ENCODE results near the gene KLHL17.

KLHL17 gene

GRCh38 chr1:918353-918752 lies 42.0 kb upstream of the KLHL17 start:
- Mint-ChIP-seq H3K36me3 (no peaks in the 10 kb centered on the region), H3K4me3 (no peak overlapping the region)

GRCh38 chr1:918843-919242 lies 41.5 kb upstream of the KLHL17 start:
- no peak for DNase-seq
- Mint-ChIP-seq H3K4me3 (no peak overlapping the region), H3K36me3 (no peaks in the 10 kb centered on the region), H3K27me3 (peaks cover 96% of the 10 kb centered on the region), H3K27ac (no peak overlapping the region), H3K4me1 (peaks cover 11% of the 10 kb centered on the region), H3K9me3 (no peaks in the 10 kb centered on the region)
- CTCF ChIA-PET: no interaction called here

More at GRCh38 chr1:918353-918752, 42.0 kb upstream of the KLHL17 start:
- H3K4me1 Mint-ChIP-seq: peaks cover 10% of the 10 kb centered on the region
- CTCF ChIA-PET: no interaction called here
- H3K27me3 Mint-ChIP-seq: peaks cover 97% of the 10 kb centered on the region
- H3K27ac Mint-ChIP-seq: no peak overlapping the region
- DNase-seq: no peak
- H3K9me3 Mint-ChIP-seq: no peaks in the 10 kb centered on the region

DNA sequence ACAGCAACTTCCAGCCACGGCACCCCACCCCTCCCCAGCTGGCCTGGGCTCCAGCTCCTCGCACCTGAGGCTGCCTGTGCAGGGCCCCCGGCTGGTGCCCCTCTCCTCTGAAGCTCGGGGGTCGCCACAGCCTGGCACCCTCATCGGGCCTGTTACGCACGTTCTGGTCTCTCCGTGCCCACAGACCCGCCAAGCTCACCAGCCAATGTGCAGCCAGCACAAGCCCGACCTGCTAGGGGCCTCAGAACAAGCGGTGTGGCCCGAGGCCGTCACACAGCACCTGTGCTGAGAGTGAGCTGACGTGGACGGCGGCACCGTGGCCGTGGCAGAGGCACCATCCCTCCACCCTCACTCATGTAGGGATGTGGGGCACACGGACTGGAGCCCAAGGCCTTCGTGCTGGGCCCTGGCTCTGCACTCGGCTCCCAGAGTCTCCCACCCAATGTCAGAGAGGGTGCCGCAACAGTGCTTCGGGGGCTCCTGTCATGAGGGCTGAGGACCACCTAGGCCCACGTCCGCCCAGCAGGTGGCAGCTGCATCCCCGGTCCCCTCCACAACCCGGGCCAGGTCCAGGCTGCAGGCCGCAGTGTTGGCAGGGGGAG lies 41.0 kb upstream of the KLHL17 start:
- Mint-ChIP-seq H3K4me1 (peaks cover 11% of the 10 kb centered on the region), H3K36me3 (no peaks in the 10 kb centered on the region), H3K27me3 (peaks cover 91% of the 10 kb centered on the region), H3K27ac (no peak overlapping the region), H3K9me3 (no peaks in the 10 kb centered on the region), H3K4me3 (no peak overlapping the region)
- no peak for DNase-seq
- CTCF ChIA-PET: no interaction called here

- H3K4me1 Mint-ChIP-seq: peaks cover 11% of the 10 kb centered on the region
- DNase-seq: no peak
- peaks cover 91% of the 10 kb centered on the region for H3K27me3 Mint-ChIP-seq
- no peak overlapping the region for H3K4me3 Mint-ChIP-seq
- no peaks in the 10 kb centered on the region for H3K9me3 Mint-ChIP-seq
- no peaks in the 10 kb centered on the region for H3K36me3 Mint-ChIP-seq
- H3K27ac Mint-ChIP-seq: no peak overlapping the region
- CTCF ChIA-PET: interaction anchor here (0.8 kb wide), 1 partner anchor 15 kb away, joined by 3 read pairs; no protein-coding TSS in a partner anchor
Observed at GRCh38 chr1:920010-920409, 40.4 kb upstream of the KLHL17 start.

- no peak for DNase-seq
- Mint-ChIP-seq H3K4me1 (peaks cover 11% of the 10 kb centered on the region), H3K27me3 (peaks cover 91% of the 10 kb centered on the region), H3K36me3 (no peaks in the 10 kb centered on the region), H3K4me3 (no peak overlapping the region), H3K9me3 (no peaks in the 10 kb centered on the region), H3K27ac (no peak overlapping the region)
- CTCF ChIA-PET: interaction anchor here (0.7 to 0.8 kb wide), 2 partner anchors 8 to 16 kb away, joined by 3 read pairs; no protein-coding TSS in a partner anchor
Observed at GRCh38 chr1:920521-920920, 39.9 kb upstream of the KLHL17 start.

DNA sequence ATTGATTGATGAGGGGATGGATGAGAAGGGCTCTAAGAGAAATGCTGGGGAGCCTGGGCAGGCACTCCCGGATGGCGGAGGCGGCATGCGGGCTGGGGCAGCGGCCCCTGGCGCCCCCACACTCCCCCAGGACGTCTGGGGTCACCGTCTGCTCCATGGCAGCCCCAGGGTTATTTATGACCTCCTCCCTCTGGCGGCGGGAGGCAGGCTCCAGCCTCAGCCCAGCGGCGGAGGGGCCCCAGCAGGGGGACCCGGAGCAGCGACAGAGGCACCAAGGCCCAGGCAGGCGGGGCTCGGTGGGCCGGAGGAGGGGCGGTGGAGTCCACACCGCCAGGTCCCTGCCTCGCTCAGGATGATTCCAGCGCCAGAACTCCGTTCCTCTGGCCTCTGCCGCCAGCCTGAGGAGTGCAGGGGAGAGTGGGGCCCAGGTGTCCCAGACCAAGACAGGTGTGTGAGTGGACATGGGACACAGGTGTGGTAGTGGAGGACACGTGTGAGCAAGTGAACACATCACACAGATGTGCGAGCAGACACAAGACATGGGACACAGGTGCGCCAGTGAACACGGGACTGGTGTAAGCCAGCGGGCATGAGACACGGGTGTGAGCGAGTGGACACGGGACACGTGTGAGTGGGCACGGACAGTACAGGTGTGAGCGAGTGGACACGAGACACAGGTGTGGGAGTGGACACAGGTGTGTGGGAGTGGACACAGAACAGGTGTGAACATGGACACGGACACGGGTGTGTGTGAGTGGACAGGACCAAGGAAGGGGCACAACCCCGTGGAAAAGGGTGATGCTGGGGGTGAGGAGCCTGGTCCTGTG lies 39.2 kb upstream of the KLHL17 start:
- peak; percentile 47 for DNase-seq
- no peak overlapping the region for H3K27ac Mint-ChIP-seq
- H3K36me3 Mint-ChIP-seq: no peaks in the 10 kb centered on the region
- peaks cover 91% of the 10 kb centered on the region for H3K27me3 Mint-ChIP-seq
- no peak overlapping the region for H3K4me3 Mint-ChIP-seq
- peaks cover 12% of the 10 kb centered on the region for H3K4me1 Mint-ChIP-seq
- no peaks in the 10 kb centered on the region for H3K9me3 Mint-ChIP-seq
- CTCF ChIA-PET: interaction anchor here (0.7 to 0.8 kb wide), 2 partner anchors 9 to 16 kb away, joined by 3 read pairs; no protein-coding TSS in a partner anchor

DNA sequence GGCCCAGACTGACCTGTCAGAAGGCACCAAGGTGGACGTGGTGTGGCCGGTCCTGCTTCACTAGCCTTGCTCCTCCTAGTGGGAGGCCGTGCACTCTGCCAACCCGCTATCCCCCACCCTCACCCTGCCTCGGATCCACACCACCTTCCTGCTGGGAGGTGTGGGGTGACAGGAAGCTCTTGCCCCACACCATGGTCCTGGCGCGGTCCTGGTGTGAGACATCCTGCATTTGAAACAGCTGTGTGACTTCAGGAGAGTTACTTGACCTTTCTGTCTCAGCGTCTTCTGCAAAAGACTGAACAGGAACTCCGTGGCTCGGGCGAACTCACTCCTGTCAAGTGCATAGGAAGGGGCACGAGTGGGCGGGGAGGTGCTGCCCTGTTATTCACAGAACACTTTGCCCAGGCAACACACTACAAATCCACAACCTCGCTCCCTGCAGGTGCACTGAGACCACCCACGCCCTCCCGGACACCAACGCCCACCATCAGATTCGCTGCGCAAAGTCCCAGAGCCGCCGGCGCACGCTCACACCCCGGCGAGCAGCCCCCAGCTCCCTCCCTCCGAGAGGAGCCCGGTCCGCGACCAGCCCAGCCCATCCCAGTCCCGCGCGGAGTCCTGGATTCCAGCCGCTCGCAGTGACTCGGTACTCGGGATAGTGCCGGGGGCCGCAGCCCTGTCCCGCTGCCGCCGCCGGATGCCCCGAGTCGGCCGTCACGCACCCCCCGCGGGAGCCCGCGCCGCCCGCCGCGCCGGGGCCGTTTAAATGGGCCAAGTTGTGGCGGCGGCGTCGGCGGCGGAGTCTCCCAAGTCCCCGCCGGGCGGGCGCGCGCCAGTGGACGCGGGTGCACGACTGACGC lies 37.0 kb upstream of the KLHL17 start, which contains the start of gene SAMD11:
TSS of gene SAMD11 (plus strand) at position 793 of the 860 bp plus-strand sequence. CDS start 509 bp downstream, outside the sequence.
- no peaks in the 10 kb centered on the region for H3K36me3 Mint-ChIP-seq
- peak within 1 kb of the TSS; percentile 60 for H3K4me3 Mint-ChIP-seq
- CTCF ChIA-PET: no interaction called here
- no peaks in the 10 kb centered on the region for H3K9me3 Mint-ChIP-seq
- DNase-seq: peak; percentile 60
- H3K4me1 Mint-ChIP-seq: peaks cover 14% of the 10 kb centered on the region
- H3K27ac Mint-ChIP-seq: peak within 1 kb of the TSS; percentile 52
- H3K27me3 Mint-ChIP-seq: peaks cover 94% of the 10 kb centered on the region

- no peak overlapping the region for H3K4me3 Mint-ChIP-seq
- H3K27ac Mint-ChIP-seq: no peak overlapping the region
- H3K27me3 Mint-ChIP-seq: peaks cover 94% of the 10 kb centered on the region
- no peak for DNase-seq
- CTCF ChIA-PET: no interaction called here
- no peaks in the 10 kb centered on the region for H3K9me3 Mint-ChIP-seq
- no peaks in the 10 kb centered on the region for H3K36me3 Mint-ChIP-seq
- H3K4me1 Mint-ChIP-seq: peaks cover 14% of the 10 kb centered on the region
Observed at GRCh38 chr1:923991-924655, 36.3 kb upstream of the KLHL17 start.

DNA sequence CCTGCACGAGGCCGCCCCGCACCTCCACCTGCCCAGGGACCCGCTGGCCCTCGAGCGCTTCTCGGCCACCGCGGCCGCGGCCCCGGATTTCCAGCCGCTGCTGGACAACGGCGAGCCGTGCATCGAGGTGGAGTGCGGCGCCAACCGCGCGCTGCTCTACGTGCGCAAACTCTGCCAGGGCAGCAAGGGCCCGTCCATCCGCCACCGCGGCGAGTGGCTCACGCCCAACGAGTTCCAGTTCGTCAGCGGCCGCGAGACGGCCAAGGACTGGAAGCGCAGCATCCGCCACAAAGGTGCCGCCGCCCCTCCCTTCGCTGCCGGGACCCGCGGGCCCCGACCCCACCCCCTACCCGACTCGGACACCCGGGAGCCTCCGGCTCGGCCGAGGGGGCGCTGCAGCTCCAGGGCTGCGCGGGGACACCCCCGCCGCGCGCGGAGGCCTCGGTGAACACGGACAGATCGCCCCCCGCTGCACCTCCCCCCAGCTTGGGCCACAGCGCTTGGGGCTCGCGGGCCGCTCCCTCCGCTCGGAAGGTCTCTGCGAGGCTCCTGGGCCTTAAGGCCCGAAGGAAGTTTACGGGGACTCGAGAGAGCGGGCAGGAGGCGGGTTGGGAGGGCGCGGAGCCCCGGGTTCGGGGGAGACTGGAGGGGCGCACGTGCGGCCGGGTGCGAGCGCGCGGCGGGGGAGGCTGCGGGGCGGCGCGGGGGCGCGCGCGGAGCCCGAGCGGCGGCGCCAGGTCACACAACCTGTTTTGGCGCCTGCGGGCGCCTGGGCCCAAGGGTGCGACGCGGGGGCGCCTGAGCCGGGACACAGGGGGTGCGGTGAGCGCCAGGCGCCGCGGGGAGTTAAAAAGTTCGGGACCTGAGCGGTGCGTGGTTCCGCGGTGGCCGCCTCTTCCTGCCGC lies 35.5 kb upstream of the KLHL17 start:
- H3K9me3 Mint-ChIP-seq: no peaks in the 10 kb centered on the region
- H3K4me3 Mint-ChIP-seq: no peak overlapping the region
- H3K27me3 Mint-ChIP-seq: peaks cover 94% of the 10 kb centered on the region
- DNase-seq: no peak
- no peak overlapping the region for H3K27ac Mint-ChIP-seq
- no peaks in the 10 kb centered on the region for H3K36me3 Mint-ChIP-seq
- H3K4me1 Mint-ChIP-seq: peaks cover 14% of the 10 kb centered on the region
- CTCF ChIA-PET: no interaction called here

DNA sequence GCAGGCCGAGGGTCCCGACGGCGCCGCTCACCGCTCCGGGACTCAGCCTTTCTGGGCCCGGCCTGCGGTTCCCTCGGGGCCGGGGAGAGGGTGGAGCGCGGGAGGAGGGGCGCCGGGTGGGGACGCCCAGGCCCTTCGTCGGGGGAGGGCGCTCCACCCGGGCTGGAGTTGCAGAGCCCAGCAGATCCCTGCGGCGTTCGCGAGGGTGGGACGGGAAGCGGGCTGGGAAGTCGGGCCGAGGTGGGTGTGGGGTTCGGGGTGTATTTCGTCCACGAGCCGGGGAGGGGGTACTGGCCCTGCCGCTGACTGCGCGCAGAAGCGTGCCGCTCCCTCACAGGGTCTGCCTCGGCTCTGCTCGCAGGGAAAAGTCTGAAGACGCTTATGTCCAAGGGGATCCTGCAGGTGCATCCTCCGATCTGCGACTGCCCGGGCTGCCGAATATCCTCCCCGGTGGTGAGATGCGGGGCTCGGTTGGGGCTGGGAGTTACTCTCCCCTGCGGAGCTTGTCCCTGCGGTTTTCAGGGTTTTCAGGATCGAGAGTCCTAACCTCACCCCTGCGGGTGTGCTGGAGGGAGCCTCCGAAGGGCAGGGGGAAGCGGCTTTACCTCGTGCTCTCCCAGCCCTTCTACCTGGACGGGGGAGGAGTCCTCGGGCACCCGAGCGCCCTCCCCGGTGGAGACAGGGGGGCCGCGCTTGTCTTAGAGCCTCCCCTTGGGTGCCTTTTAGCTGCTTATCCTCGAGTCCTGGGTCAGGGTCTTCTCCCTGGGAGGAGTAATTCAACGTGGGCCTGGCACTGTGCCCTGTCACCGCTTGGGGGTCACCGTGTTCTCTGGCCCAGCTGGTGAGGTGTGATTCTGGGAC lies 34.6 kb upstream of the KLHL17 start:
- Mint-ChIP-seq H3K36me3 (no peaks in the 10 kb centered on the region), H3K4me3 (no peak overlapping the region), H3K9me3 (no peaks in the 10 kb centered on the region), H3K27ac (peak overlapping the region; percentile 45), H3K27me3 (peaks cover 94% of the 10 kb centered on the region), H3K4me1 (peaks cover 14% of the 10 kb centered on the region)
- no peak for DNase-seq
- CTCF ChIA-PET: no interaction called here

GRCh38 chr1:927234-927633 lies 33.1 kb upstream of the KLHL17 start:
- no peak for DNase-seq
- CTCF ChIA-PET: no interaction called here
- H3K9me3 Mint-ChIP-seq: no peaks in the 10 kb centered on the region
- no peak overlapping the region for H3K27ac Mint-ChIP-seq
- peaks cover 9% of the 10 kb centered on the region for H3K4me1 Mint-ChIP-seq
- H3K27me3 Mint-ChIP-seq: peaks cover 93% of the 10 kb centered on the region
- H3K4me3 Mint-ChIP-seq: no peak overlapping the region
- H3K36me3 Mint-ChIP-seq: no peaks in the 10 kb centered on the region

DNA sequence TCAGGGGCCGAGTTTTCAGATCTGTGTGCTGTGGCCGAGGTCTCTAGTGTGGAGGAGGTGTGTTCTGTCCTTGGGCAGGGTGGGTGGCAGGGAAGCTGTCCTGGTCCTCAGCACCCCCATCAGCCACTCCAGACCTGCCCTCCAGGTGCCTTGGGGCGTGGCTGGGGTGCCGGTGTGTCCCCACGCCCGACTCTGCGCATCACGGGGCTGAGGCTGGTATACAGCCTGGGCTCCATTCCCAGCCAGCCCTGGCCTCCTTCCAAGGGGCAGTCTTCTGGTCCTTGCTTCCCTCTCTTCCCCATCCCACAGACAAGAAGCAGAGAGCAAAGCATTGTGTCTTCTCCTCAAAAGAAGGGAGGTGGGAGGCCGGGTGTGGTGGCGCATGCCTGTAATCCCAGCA lies 32.6 kb upstream of the KLHL17 start:
- Mint-ChIP-seq H3K27ac (no peak overlapping the region), H3K27me3 (peaks cover 91% of the 10 kb centered on the region), H3K4me1 (peaks cover 9% of the 10 kb centered on the region), H3K9me3 (no peaks in the 10 kb centered on the region), H3K36me3 (no peaks in the 10 kb centered on the region), H3K4me3 (no peak overlapping the region)
- no peak for DNase-seq
- CTCF ChIA-PET: no interaction called here

Measured in activated naive CD4-positive, alpha-beta T cell treated with anti-CD3 and anti-CD28 coated beads, Interleukin-2, amount 10 ng/mL, durations not matched to agents 7 days and 5 days (primary cell).